Activated naive CD4-positive, alpha-beta T cell treated with Interleukin-2 at 50 U/mL for 16 hours (primary cell): Measurements from ENCODE around the gene ANKRD13C.
"Not testable (repeated sequence)": the region's sequence is repeated elsewhere in the genome, so short reads cannot be mapped to it uniquely, and the experiment has no call there.

Experiments used
- DNase-seq: peaks from one replicate; pipeline ENCODE4 v3.0.0-alpha.2; 2020

The ANKRD13C gene

GRCh38 chr1:70354332-70355110 is at the start of gene ANKRD13C:
TSS of gene ANKRD13C (minus strand) at chr1:70354722. CDS start at chr1:70354408, 314 bp downstream.
- peak; percentile 89 for DNase-seq

GRCh38 chr1:70403759-70404158 is 49.2 kb upstream of the ANKRD13C start:
- no peak for DNase-seq

GRCh38 chr1:70401974-70402373 is 47.5 kb upstream of the ANKRD13C start:
- DNase-seq = no peak

- no peak for DNase-seq
Measured at GRCh38 chr1:70400335-70400734, 45.8 kb upstream of the ANKRD13C start.

GRCh38 chr1:70397013-70397412 is 42.5 kb upstream of the ANKRD13C start:
- DNase-seq = no peak

GRCh38 chr1:70396607-70397006 is 42.1 kb upstream of the ANKRD13C start:
- DNase-seq = no peak

GRCh38 chr1:70392626-70393025 is 38.1 kb upstream of the ANKRD13C start:
- no peak for DNase-seq

- no peak for DNase-seq
Measured at GRCh38 chr1:70387507-70387906, 33.0 kb upstream of the ANKRD13C start.

- DNase-seq = no peak
Measured at GRCh38 chr1:70386121-70386520, 31.6 kb upstream of the ANKRD13C start.

GRCh38 chr1:70385477-70385876 is 31.0 kb upstream of the ANKRD13C start:
- no peak for DNase-seq

GRCh38 chr1:70384542-70384941 is 30.0 kb upstream of the ANKRD13C start:
- DNase-seq = no peak

GRCh38 chr1:70383483-70383882 is 29.0 kb upstream of the ANKRD13C start:
- DNase-seq = no peak

- DNase-seq = no peak
Measured at GRCh38 chr1:70382682-70383081, 28.2 kb upstream of the ANKRD13C start.

GRCh38 chr1:70376196-70376595 is 21.7 kb upstream of the ANKRD13C start:
- DNase-seq = no peak

GRCh38 chr1:70373580-70373979 is 19.1 kb upstream of the ANKRD13C start:
- not testable (repeated sequence) for DNase-seq

GRCh38 chr1:70372426-70372825 is 17.9 kb upstream of the ANKRD13C start:
- no peak for DNase-seq

- DNase-seq = not testable (repeated sequence)
Measured at GRCh38 chr1:70371586-70371985, 17.1 kb upstream of the ANKRD13C start.

GRCh38 chr1:70367397-70367796 is 12.9 kb upstream of the ANKRD13C start:
- not testable (repeated sequence) for DNase-seq

- not testable (repeated sequence) for DNase-seq
Measured at GRCh38 chr1:70366997-70367396, 12.5 kb upstream of the ANKRD13C start.

GRCh38 chr1:70366425-70366952 is 12.0 kb upstream of the ANKRD13C start:
- DNase-seq = not testable (repeated sequence)

GRCh38 chr1:70364439-70364838 is 9.9 kb upstream of the ANKRD13C start:
- DNase-seq = no peak

GRCh38 chr1:70361727-70362398 is 7.3 kb upstream of the ANKRD13C start:
- DNase-seq = no peak

GRCh38 chr1:70360321-70360720 is 5.8 kb upstream of the ANKRD13C start:
- DNase-seq = no peak

GRCh38 chr1:70358921-70359564 is 4.5 kb upstream of the ANKRD13C start:
- DNase-seq = no peak
